HCEC 1CT (cell line): Measurements from ENCODE around the gene BTBD17.
"Not testable (repeated sequence)": the region's sequence is repeated elsewhere in the genome, so short reads cannot be mapped to it uniquely, and the experiment has no call there.

Experiments
- DNase-seq: peaks from one replicate; pipeline ENCODE4 v3.0.0-alpha.2; 2017

BTBD17 gene, protein sequence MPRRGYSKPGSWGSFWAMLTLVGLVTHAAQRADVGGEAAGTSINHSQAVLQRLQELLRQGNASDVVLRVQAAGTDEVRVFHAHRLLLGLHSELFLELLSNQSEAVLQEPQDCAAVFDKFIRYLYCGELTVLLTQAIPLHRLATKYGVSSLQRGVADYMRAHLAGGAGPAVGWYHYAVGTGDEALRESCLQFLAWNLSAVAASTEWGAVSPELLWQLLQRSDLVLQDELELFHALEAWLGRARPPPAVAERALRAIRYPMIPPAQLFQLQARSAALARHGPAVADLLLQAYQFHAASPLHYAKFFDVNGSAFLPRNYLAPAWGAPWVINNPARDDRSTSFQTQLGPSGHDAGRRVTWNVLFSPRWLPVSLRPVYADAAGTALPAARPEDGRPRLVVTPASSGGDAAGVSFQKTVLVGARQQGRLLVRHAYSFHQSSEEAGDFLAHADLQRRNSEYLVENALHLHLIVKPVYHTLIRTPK

DNA sequence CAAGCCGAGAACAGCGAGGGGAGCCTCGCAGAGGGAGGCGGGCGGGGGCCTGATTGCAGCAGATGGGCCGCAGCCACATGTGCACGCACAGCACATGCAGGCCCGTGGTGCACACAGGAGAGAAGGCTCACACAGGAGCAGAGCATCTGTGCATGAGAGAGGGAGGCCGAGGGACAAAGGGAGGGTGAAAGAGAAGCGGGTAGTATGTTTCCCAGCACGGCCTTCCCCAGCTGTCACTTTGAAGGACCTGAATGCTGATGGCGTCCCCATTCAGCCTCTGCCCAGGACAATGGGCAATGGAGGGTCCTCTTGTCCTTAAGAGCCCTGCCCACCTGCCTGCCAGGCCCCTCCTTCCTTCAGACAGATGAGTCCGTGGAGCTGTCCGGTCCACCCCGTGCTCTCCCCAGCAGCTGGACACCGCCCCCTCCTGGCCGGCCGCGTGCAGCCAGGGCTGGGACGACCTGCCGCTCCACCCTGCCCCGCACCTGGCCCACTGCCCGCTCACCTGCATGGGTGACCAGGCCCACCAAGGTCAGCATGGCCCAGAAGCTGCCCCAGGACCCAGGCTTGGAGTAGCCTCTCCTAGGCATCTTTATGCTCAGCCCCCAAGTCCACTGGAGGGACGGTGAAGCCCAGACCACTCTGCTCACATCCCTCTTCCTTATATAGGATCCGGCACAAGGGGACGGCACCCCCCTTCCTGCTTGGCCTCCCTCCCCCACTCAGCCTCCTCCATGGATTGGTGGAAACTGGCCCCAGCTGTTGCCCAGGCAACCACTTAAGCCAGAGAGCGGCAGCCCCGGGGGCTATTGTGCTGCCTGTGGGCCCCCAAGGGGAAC, at the start of gene BTBD17:
TSS of gene BTBD17 (minus strand) at position 639 of the 839 bp plus-strand sequence. CDS start at position 590, 49 bp downstream.
- no peak for DNase-seq

DNA sequence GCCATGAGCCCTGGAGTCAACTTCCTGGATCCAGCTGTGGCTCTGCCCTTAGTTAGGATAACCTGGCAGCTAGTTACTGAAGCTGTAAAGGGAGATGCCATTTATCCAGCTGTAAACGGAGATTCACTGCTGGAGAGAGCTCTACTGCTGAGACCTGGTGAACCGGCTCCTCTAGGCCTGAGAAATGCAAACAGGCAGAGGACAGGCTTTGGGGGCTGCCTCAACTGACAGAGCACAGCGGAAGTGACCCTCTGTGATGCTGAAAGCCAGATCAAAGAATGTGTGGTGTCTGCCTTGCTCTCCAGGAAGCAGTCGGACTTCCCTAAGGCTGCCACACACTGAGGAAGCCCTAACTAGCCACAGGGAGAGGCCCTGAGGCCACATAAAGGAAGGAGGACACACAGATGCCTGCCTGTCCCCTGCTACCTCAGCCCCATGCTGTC, 48.4 kb upstream of the BTBD17 start:
- DNase-seq = no peak

DNA sequence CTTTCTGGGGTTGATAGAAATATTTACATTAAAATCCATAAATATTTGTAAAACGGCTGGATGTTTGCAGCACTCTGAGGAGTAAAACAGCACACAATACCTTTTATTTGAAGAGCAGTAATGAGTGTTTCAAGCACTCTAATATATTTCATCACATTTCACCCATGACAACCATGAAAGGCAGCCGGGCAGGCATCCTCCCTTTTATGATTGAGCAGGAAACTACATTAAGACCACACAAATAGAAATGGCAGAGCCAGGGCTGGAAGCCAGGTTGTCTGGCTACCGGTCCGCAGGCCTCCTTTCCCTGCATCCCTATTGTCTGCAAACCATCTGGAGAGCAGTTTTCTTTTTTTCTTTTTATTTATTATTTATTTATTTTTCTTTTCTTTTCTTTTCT, 47.1 kb upstream of the BTBD17 start:
- DNase-seq = no peak

DNA sequence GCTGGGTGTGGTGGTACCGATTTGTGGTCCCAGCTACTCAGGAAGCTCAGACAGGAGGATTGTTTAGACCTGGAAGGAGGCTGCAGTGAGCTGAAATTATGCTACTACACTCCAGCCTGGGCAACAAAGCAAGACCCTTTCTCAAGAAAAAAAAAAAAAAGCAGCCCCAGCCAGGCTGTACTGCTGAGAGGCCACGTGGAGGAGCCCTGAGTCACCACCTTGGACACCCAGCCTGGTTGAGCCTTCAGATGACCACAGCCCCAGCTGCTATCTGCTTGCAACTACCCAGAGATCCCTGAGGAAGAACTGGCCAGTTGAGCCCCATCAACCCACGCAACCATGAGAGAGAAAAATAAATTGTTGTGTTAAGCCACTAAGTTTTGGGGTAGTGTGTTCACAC, 46.6 kb upstream of the BTBD17 start:
- no peak for DNase-seq

DNA sequence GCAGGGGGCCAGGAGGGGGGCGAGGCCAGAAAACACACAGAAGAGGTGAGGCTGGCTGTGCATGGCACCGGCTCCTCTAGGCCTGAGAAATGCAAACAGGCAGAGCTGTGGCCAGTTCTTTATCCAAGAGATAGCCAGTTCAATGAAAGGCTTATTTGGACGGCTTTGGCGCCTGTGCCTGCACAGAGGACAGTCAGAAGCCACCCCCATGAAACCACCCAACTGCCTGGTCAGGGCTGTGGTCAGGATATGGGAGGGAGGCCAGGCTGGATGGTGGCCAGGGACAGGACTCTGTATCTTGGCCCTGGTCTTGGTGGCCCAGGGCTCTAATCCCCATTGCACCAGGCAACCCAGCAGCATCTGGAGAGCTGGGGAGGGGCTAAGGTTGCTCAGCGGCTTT, 45.7 kb upstream of the BTBD17 start:
- DNase-seq = no peak

DNA sequence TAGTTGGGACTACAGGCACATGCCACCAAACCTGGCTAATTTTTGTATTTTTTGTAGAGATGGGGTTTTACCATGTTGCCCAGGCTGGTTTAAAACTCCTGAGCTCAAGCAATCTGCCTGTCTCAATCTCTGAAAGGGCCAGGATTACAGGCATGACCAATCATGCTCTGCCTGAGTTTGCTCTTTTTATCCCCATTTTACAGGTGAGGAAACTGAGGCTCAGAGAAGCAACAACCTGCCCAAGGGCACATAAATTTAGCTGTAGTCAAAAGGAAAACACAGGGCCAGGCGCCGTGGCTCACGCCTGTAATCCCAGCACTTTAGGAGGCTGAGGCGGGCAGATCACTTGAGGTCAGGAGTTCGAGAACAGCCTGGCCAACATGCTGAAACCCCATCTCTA, 43.6 kb upstream of the BTBD17 start:
- not testable (repeated sequence) for DNase-seq

DNA sequence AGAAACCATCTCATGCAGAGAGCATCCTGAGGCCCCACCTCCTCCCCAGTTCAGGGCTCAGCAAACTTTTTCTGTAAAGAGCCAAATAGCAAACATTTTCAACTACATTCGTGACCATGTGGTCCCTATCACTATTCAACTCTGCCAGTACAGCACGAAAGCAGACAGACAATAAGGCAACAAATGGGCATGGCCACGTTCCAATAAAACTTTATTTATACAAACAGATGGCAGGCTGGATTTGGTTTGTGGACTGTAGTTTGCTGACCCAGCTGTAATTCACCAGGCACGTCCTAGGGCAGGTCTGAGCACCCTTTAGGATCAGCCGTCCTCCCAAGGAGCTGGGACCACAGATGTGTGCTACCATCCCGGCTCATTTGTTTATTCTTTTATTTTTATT, 43.1 kb upstream of the BTBD17 start:
- no peak for DNase-seq

DNA sequence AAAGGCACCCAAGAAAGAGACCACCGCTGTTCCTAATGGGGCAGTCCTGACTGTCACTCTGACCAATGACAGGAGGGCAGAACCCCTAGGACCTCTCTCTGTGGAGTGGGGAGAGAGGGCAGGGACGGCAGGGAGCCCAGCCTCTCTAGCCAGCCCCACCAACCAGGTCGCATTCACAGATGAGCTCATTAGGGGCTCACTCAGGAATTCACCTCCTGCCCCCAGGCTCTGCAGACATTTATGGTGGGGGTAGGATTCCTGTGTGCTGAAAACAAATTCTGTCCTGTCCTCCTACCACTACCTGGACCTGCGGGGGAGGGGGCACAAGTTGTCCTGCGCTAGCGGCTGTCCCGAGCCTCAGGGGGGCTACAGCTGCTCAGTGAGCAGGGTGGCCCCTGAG, 42.5 kb upstream of the BTBD17 start:
- DNase-seq = no peak

DNA sequence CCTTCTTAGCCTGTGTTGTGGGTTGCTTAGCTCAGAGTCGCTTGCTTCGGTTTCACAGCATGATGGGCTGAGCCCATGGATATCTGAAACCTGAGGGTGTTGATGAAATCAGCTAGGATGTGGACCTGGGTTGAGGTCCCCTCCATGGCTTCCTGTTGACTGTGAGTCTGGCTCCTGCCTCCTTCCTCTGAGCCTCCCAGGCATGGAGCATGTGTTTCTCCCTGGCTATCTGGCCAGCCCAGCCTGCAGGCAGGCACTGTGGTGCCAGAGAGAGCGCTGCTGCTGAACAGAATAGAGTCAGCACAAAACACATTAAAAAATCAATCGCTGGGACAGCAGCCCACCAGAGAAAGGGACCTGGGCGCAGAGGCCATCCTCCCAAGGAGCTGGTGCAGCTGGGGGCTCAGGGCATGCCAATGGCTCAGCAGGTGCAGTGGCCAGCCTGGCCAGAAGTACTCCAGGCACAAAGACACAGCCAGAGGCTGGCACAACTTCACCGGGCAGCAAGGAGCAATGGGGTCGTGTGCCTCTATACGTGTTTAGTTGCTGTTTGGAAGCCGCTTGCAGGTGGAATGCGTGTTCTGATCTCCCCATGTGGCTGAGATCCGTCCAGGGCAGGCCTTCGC, 42.0 kb upstream of the BTBD17 start:
- no peak for DNase-seq

DNA sequence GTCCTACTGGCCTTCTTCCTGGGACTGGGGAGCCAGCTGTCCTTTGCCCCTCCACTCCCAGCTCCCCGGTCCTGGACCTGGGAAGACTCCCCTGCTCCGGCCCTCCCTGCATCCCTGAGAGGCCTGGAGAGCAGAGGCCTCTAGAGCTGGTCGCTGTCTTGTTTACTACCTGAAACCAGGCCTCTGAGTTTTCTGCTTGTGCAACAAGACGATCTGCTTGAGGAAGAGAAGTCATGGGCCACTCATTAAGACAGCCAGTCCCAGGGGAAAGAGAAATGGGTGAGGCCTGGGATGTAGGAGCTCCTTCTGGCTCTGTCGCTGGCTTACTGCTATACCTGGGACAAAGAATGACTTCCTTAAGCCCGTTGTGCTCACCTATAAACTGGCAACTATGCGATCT, 40.4 kb upstream of the BTBD17 start:
- no peak for DNase-seq

DNA sequence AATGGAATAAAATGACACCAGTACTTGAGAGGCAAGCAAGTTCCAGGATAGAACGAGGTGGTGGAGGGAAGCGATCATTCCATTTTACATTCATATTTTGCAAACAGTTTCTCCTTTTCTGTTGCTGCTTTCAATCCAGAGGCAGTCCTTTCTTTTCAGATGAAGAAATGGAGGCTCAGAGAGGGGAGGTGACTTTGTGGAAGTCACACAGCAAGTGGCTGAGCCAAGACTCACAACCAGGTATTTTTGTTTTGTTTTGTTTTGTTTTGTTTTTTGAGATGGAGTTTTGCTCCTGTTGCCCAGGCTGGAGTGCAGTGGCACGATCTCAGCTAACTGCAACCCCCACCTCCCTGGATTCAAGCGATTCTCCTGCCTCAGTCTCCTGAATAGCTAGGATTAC, 34.9 kb upstream of the BTBD17 start:
- no peak for DNase-seq

DNA sequence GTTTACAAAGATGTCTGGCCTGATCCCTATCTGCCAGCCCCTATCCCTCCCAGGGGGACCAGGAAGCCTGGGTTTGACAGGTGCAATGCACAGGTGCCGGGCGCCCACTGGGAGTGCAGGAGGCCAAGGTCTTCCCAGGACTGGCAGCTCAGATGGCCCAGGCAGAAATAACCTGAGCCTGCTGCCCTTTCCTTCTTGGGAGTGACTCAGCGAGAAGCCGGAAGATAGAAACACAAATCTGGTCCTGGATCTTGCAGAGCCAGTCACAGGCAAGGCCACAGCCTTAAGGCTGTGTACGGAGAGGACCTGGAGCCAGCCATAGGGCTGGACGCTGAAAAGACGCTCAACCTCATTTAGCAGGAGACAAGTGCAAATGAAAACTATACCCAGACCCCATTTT, 33.3 kb upstream of the BTBD17 start:
- no peak for DNase-seq

DNA sequence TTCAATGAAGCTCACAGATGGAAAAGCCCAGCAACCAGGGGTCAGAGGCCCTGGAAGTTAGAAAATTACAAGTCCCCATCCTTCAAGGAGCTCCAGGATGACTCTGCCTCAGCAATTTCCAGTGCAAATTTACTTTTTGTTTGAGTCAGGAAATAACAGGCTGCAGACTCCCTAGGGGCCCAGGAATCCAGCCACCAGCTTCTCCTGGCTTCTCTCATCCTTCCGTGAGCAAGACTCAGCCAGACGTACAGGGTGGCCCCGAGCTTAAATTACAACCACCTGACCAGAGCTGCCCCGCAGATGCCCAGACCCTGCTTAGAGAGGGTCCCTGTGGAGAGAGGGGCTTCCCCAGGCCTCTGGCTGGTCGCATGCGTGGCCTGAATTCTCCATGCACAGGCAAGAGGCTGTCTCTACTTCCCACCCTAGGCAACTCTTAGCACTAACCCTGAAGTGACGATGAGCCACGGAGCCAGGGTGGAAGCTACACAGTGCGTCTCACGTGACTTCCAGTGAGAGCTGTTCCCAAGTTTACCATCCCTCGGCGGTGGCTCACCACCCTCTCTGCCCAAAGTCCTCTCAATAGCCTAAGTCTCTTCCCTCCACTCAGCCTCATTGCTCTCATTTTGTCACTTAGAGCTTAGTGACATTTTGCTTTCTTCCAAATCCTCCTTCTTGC, 32.7 kb upstream of the BTBD17 start:
- DNase-seq = no peak

DNA sequence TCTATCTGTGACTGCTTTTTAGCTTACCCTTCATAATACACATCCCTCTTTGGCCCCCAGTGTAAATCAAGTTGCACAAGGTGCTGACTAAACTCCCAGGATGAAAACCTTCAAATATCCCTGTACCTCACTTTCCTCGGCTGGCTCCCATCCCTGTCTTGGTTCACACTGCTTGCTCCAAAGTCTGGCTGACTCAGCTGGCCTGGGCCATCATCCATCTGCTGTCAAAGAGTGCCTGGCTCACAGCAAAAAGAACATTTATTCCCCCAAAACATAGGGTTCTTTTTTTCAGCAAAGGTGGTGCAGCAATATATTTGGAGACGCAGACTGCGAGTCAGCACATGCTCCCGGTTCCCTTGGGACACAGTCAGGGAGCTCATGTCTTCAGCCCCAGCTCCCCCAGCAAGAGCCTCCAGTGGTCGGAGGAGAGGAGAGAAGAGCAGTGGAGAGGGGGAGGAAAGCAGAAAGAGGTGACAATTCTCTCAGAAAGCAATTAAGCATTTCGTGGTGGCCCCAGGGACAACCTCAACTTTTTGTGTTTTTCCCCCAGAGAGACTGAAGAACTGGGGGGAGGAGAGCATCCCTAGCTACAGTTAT, 31.8 kb upstream of the BTBD17 start:
- DNase-seq = no peak

DNA sequence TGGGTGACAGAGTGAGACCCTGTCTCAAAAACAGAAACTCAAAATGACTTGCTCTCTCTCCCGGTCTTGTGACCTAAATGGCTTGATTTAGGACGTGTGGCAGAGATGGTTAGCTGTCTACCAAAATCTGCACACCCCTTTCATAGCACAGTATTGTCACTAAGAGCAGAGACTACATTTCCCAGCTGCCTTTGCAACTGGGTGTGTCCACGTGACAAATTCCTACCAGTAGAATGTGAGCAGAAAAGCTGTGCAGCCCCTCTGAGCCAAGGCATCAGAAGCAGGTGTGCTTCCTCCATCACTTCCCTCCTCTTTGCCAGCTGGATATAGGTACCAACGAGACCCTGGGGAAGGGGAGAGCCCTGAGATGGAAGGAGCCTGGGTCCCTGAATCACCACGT, 31.2 kb upstream of the BTBD17 start:
- no peak for DNase-seq

DNA sequence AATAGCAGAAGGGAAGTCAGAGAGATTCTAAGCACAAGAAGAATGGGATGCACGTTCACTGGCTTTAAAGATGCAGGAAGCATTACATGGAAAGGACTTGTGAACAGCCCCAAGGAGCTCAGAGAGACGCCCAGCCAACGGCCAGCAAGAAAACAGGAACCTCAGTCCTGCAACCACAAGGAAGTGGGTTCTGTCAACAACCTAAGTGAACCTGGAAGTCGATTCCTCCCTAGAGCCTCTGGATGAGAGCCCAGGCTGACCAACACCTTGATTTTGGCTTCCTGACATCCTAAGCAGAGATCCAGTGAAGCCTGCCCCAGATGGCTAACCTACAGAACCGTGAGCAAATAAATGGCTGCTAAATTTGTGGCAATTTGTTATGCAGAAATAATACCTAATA, 30.1 kb upstream of the BTBD17 start:
- no peak for DNase-seq

DNA sequence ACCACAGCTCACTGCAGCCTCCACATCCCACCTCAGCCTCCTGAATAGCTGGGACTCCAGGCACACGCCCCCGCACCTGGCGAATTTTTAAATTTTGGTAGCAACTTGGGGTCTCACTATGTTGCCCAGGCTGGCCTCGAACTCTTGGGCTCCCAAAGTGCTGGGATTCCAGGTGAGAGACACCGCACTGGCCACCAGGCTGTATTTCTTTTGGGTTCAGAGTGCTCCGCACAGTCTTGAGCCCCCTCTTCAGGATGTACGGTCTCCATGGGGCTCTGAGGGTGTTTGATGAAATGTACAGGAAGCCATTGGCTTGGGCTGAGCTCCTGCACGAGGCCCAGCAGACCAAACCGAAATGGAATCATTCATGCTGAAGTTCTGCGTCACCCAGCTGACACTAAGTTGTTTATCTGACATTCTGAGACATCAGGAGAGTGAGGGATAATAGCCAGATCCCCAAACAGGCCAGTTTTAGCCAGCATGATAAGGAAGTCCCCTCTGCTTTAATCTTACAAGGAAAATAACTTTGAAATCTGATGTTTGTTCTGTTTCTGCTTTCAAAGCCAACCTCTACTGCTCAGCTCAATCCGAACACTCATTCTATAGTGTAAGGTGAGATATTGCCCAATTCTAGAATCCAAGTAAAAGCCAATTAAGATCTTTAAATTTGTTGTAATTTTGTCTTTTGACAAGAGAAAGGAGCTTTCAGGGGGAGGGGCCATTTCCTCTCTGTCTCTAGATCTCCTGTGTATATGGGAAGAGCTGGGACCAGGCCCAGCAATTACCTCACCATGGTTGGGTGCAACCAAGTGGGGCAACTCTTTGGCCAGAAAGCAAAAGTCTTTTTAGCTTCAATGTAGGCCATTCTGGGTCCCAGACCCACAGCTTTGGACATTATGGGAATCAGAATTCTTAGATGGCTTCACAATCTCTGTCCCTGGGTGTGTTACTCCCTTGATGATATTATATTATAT, 29.3 kb upstream of the BTBD17 start:
- no peak for DNase-seq

DNA sequence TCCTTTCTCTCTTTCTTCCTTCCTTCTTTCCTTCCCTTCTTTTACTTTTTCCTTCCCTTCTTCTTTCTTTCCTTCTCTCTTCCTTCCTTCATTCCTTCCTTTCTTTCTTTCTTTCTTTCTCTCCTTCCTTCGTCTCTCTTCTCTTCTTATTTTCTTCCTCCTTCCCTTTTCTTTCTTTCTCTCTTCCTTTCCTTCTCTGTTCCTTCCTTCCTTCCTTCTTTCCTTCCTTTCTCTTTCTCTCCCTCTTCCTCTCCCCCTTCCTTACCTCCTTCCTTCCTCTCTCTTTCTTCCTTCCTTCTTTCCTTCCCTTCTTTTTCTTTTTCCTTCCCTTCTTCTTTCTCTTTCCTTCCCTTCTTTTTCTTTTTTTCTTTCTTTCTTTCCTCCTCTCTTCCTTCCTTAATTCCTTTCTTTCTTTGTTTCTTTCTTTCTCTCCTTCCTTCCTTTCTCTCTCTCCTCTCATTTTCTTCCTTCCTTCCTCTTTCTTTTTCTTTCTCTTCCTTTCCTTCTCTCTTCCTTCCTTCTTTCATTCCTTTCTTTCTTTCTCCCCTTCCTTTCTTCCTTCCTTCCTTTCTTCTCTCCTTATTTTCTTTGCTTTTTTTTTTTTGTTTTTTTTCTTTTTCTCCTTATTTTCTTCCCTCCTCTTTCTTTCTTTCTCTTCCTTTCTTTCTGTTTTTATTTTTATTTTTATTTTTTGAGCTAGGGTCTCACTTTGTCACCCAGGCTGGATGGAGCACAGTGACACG, 28.4 kb upstream of the BTBD17 start:
- DNase-seq = no peak

DNA sequence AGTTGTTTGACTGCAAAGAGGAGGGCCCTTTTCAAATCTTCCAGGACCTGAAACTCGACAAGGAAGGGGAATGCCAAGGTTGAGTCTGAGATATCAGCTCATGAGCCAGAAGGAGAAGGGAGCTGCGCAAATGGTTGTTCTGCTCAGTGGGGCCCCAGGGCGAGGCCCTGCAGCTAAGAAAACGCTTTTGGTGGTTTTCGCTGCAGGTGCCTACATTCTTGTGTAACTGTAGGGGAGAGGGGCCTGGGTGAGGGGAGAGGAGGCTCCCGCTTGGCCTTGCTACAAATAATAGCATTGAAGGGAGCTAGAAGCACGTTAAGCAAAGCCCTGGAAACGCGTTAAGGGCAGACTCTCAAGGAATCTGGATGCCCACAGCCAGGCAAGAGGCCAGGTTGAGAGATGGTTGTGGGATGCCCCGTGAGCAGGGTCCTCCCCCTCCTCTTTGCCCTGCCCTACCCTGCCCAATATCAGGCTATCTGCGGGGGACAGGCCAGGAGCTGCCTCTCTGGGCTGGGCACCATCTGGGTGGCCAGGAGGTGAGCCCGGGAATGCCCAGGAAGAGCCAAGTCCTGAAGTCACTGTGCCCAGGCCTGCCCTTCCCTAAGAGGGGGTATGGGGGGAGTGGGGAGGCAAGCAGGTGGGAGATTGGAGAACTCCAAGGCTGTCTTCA, 27.6 kb upstream of the BTBD17 start:
- DNase-seq = no peak
